ENCODE data around the gene CEP131. TPM values are rescaled to one million over a fixed set of nuclear protein-coding genes. Genes with fewer than 3 reads are reported as not detected.
A peak's percentile ranks its signal among the peaks of the same experiment; 100 is the strongest.

Gene CEP131
- total RNA-seq, 1 experiment from 2014 or later = 20.2 TPM

- no peak for DNase-seq
- Histone ChIP-seq H3K4me3 (ENCODE audit: insufficient read depth, low read depth, low read length) (no peak overlapping the region), H3K36me3 (replicated peaks; ENCODE audit: control insufficient read depth, insufficient read depth, low read length) (no peaks in the 10 kb centered on the region), H3K27me3 (ENCODE audit: control insufficient read depth, insufficient read depth, low read length) (peaks cover 4% of the 10 kb centered on the region)
Measured at GRCh38 chr17:81163703-81164370, 58.9 kb downstream of the CEP131 start.

GRCh38 chr17:81163051-81163695, 59.6 kb downstream of the CEP131 start:
- Histone ChIP-seq H3K27me3 (ENCODE audit: control insufficient read depth, insufficient read depth, low read length) (peaks cover 4% of the 10 kb centered on the region), H3K4me3 (ENCODE audit: insufficient read depth, low read depth, low read length) (no peak overlapping the region), H3K36me3 (replicated peaks; ENCODE audit: control insufficient read depth, insufficient read depth, low read length) (no peaks in the 10 kb centered on the region)
- no peak for DNase-seq

GRCh38 chr17:81162491-81162890, 60.3 kb downstream of the CEP131 start:
- DNase-seq = no peak
- Histone ChIP-seq H3K27me3 (ENCODE audit: control insufficient read depth, insufficient read depth, low read length) (peaks cover 4% of the 10 kb centered on the region), H3K4me3 (ENCODE audit: insufficient read depth, low read depth, low read length) (no peak overlapping the region), H3K36me3 (replicated peaks; ENCODE audit: control insufficient read depth, insufficient read depth, low read length) (no peaks in the 10 kb centered on the region)

GRCh38 chr17:81161972-81162371, 60.8 kb downstream of the CEP131 start:
- Histone ChIP-seq H3K27me3 (ENCODE audit: control insufficient read depth, insufficient read depth, low read length) (peaks cover 4% of the 10 kb centered on the region), H3K4me3 (ENCODE audit: insufficient read depth, low read depth, low read length) (no peak overlapping the region), H3K36me3 (replicated peaks; ENCODE audit: control insufficient read depth, insufficient read depth, low read length) (no peaks in the 10 kb centered on the region)
- DNase-seq = no peak

- H3K4me3 ChIP-seq (ENCODE audit: insufficient read depth, low read depth, low read length) = no peak overlapping the region
- H3K27me3 ChIP-seq (ENCODE audit: control insufficient read depth, insufficient read depth, low read length) = peaks cover 3% of the 10 kb centered on the region
- DNase-seq = no peak
- no peaks in the 10 kb centered on the region for H3K36me3 ChIP-seq (replicated peaks; ENCODE audit: control insufficient read depth, insufficient read depth, low read length)
Measured at GRCh38 chr17:81161536-81161935, 61.2 kb downstream of the CEP131 start.

- H3K4me3 ChIP-seq (ENCODE audit: insufficient read depth, low read depth, low read length) = no peak overlapping the region
- no peaks in the 10 kb centered on the region for H3K36me3 ChIP-seq (replicated peaks; ENCODE audit: control insufficient read depth, insufficient read depth, low read length)
- H3K27me3 ChIP-seq (ENCODE audit: control insufficient read depth, insufficient read depth, low read length) = peaks cover 1% of the 10 kb centered on the region; the same call in 1 of the 2 replicates
- no peak for DNase-seq
Measured at GRCh38 chr17:81160747-81161453, 61.9 kb downstream of the CEP131 start.

GRCh38 chr17:81160306-81160705, 62.5 kb downstream of the CEP131 start:
- Histone ChIP-seq H3K27me3 (ENCODE audit: control insufficient read depth, insufficient read depth, low read length) (no peaks in the 10 kb centered on the region), H3K4me3 (ENCODE audit: insufficient read depth, low read depth, low read length) (no peak overlapping the region), H3K36me3 (replicated peaks; ENCODE audit: control insufficient read depth, insufficient read depth, low read length) (no peaks in the 10 kb centered on the region)
- no peak for DNase-seq

GRCh38 chr17:81159611-81160265, 63.0 kb downstream of the CEP131 start:
- Histone ChIP-seq H3K36me3 (replicated peaks; ENCODE audit: control insufficient read depth, insufficient read depth, low read length) (no peaks in the 10 kb centered on the region), H3K27me3 (ENCODE audit: control insufficient read depth, insufficient read depth, low read length) (no peaks in the 10 kb centered on the region), H3K4me3 (ENCODE audit: insufficient read depth, low read depth, low read length) (no peak overlapping the region)
- DNase-seq = no peak

- H3K4me3 ChIP-seq (ENCODE audit: insufficient read depth, low read depth, low read length) = no peak overlapping the region
- no peak for DNase-seq
- no peaks in the 10 kb centered on the region for H3K36me3 ChIP-seq (replicated peaks; ENCODE audit: control insufficient read depth, insufficient read depth, low read length)
- H3K27me3 ChIP-seq (ENCODE audit: control insufficient read depth, insufficient read depth, low read length) = no peaks in the 10 kb centered on the region
Measured at GRCh38 chr17:81158688-81159590, 63.8 kb downstream of the CEP131 start.

- DNase-seq = no peak
- H3K4me3 ChIP-seq (ENCODE audit: insufficient read depth, low read depth, low read length) = no peak overlapping the region
- H3K27me3 ChIP-seq (ENCODE audit: control insufficient read depth, insufficient read depth, low read length) = no peaks in the 10 kb centered on the region
- H3K36me3 ChIP-seq (replicated peaks; ENCODE audit: control insufficient read depth, insufficient read depth, low read length) = no peaks in the 10 kb centered on the region
Measured at GRCh38 chr17:81157848-81158687, 64.7 kb downstream of the CEP131 start.

- Histone ChIP-seq H3K36me3 (replicated peaks; ENCODE audit: control insufficient read depth, insufficient read depth, low read length) (no peaks in the 10 kb centered on the region), H3K27me3 (ENCODE audit: control insufficient read depth, insufficient read depth, low read length) (no peaks in the 10 kb centered on the region), H3K4me3 (ENCODE audit: insufficient read depth, low read depth, low read length) (no peak overlapping the region)
- DNase-seq = no peak
Measured at GRCh38 chr17:81156866-81157805, 65.6 kb downstream of the CEP131 start.

GRCh38 chr17:81154961-81155360, 67.8 kb downstream of the CEP131 start:
- Histone ChIP-seq H3K4me3 (ENCODE audit: insufficient read depth, low read depth, low read length) (no peak overlapping the region), H3K36me3 (replicated peaks; ENCODE audit: control insufficient read depth, insufficient read depth, low read length) (no peaks in the 10 kb centered on the region), H3K27me3 (ENCODE audit: control insufficient read depth, insufficient read depth, low read length) (no peaks in the 10 kb centered on the region)
- peak; percentile 27 for DNase-seq

Data from H7 (cell line).